Mesenteric fat pad (tissue), 1 donor: ENCODE measurements around the gene HOOK1. TPM values are rescaled to one million over a fixed set of nuclear protein-coding genes. Genes with fewer than 3 reads are reported as not detected.
"Not testable (repeated sequence)": the region's sequence is repeated elsewhere in the genome, so short reads cannot be mapped to it uniquely, and the experiment has no call there.

Source experiments
- DNase-seq: peaks from one replicate; pipeline ENCODE4 v3.0.0-alpha.2; 2020; ENCODE audit warnings: low spot score
- total RNA-seq: library from RNA; stranded (reverse); fragmentation: NEBNext Ultra II Directional; extraction: Animal tissue kit (Norgen Biotek cat#: 25700); gene quantifications from one replicate; pipeline ENCODE4 v1.2.1, GENCODE V29; 2021
- donor health status: DM: yes; HTN: yes; CAD: no.

HOOK1 gene
- total RNA-seq, 1 donor from 2014 or later: not detected

- no peak for DNase-seq
Observed at GRCh38 chr1:59819566-59820438, 5.1 kb downstream of the HOOK1 start.

- DNase-seq: no peak
Observed at GRCh38 chr1:59827055-59827643, 12.4 kb downstream of the HOOK1 start.

GRCh38 chr1:59828160-59828559 is 13.4 kb downstream of the HOOK1 start:
- DNase-seq: no peak

GRCh38 chr1:59831529-59831928 is 16.8 kb downstream of the HOOK1 start:
- DNase-seq: no peak

GRCh38 chr1:59833022-59833421 is 18.3 kb downstream of the HOOK1 start:
- no peak for DNase-seq

GRCh38 chr1:59833991-59834390 is 19.2 kb downstream of the HOOK1 start:
- DNase-seq: no peak

- not testable (repeated sequence) for DNase-seq
Observed at GRCh38 chr1:59837857-59838256, 23.1 kb downstream of the HOOK1 start.

- no peak for DNase-seq
Observed at GRCh38 chr1:59845091-59845490, 30.3 kb downstream of the HOOK1 start.

- no peak for DNase-seq
Observed at GRCh38 chr1:59846209-59846894, 31.6 kb downstream of the HOOK1 start.

- no peak for DNase-seq
Observed at GRCh38 chr1:59846895-59847282, 32.1 kb downstream of the HOOK1 start.

GRCh38 chr1:59852117-59852516 is 37.4 kb downstream of the HOOK1 start:
- no peak for DNase-seq

GRCh38 chr1:59855297-59855696 is 40.5 kb downstream of the HOOK1 start:
- not testable (repeated sequence) for DNase-seq

GRCh38 chr1:59856725-59857338 is 42.1 kb downstream of the HOOK1 start:
- no peak for DNase-seq

GRCh38 chr1:59857679-59858354 is 43.1 kb downstream of the HOOK1 start:
- DNase-seq: no peak

GRCh38 chr1:59866462-59866861 is 51.7 kb downstream of the HOOK1 start:
- no peak for DNase-seq

- no peak for DNase-seq
Observed at GRCh38 chr1:59871746-59872145, 57.0 kb downstream of the HOOK1 start.

GRCh38 chr1:59877108-59877682 is 62.4 kb downstream of the HOOK1 start:
- no peak for DNase-seq

GRCh38 chr1:59878370-59878769 is 63.6 kb downstream of the HOOK1 start:
- no peak for DNase-seq

- DNase-seq: no peak
Observed at GRCh38 chr1:59879574-59879973, 64.8 kb downstream of the HOOK1 start.

- no peak for DNase-seq
Observed at GRCh38 chr1:59879996-59880505, 65.3 kb downstream of the HOOK1 start.

GRCh38 chr1:59880735-59881134 is 66.0 kb downstream of the HOOK1 start:
- DNase-seq: no peak
